ENCODE measurements around the gene LY6G5B. TPM values are rescaled to one million over a fixed set of nuclear protein-coding genes. Genes with fewer than 3 reads are reported as not detected.
"Not testable (repeated sequence)": the region's sequence is repeated elsewhere in the genome, so short reads cannot be mapped to it uniquely, and the experiment has no call there.

LY6G5B gene
- total and polyA plus RNA-seq, 2 donors from 2014 or later, result 2.5 to 15.1 TPM

GRCh38 chr6:31706599-31706998, 36.8 kb downstream of the LY6G5B start, which contains the start of gene LY6G6F:
Gene LY6G6F, plus strand, starts transcription at chr6:31706866. Its CDS starts 41 bp downstream, at chr6:31706907.
- DNase-seq, result no peak
- no peak within 1 kb of the TSS for H3K9ac ChIP-seq (ENCODE audit: low read length in 3 of 3)
- no peak for FAIRE-seq
- no peaks in the 10 kb centered on the region for H3K36me3 ChIP-seq (ENCODE audit: control insufficient read depth in 2 of 3, insufficient read depth in 3 of 3, low read length in 3 of 3)
- H3K27ac ChIP-seq (ENCODE audit: low read depth in 2 of 2, low read length in 2 of 2), result no peak within 1 kb of the TSS
- H3K4me1 ChIP-seq (ENCODE audit: control insufficient read depth in 2 of 3, insufficient read depth in 2 of 3, low read depth in 1 of 3, low read length in 3 of 3), result peaks cover 0 to 5% (median 5%) of the 10 kb centered on the region in 3 donors
- no peak for TF ChIP-seq CTCF (IDR thresholded peaks at IDR 0.05; ENCODE audit: borderline replicate concordance, extremely low read depth, insufficient read depth)
- no peaks in the 10 kb centered on the region for H3K9me3 ChIP-seq (ENCODE audit: control insufficient read depth in 2 of 3, insufficient read depth in 1 of 3, low read length in 3 of 3)
- H3K4me3 ChIP-seq (ENCODE audit: low read length in 3 of 3), result no peak within 1 kb of the TSS
- intact Hi-C loops (cut with DNase I), result no loop called here
- no peaks in the 10 kb centered on the region for H3K27me3 ChIP-seq (ENCODE audit: control insufficient read depth, insufficient read depth, low read length)

GRCh38 chr6:31707701-31708100, 37.9 kb downstream of the LY6G5B start:
- TF ChIP-seq CTCF (IDR thresholded peaks at IDR 0.05; ENCODE audit: borderline replicate concordance, extremely low read depth, insufficient read depth), result no peak
- H3K4me3 ChIP-seq (ENCODE audit: low read length in 3 of 3), result no peak overlapping the region

GRCh38 chr6:31708224-31708623, 38.4 kb downstream of the LY6G5B start:
- H3K4me3 ChIP-seq (ENCODE audit: low read length in 3 of 3), result no peak overlapping the region
- no peaks in the 10 kb centered on the region for H3K9me3 ChIP-seq (ENCODE audit: control insufficient read depth in 2 of 3, insufficient read depth in 1 of 3, low read length in 3 of 3)
- H3K4me1 ChIP-seq (ENCODE audit: control insufficient read depth in 2 of 3, insufficient read depth in 2 of 3, low read depth in 1 of 3, low read length in 3 of 3), result no peaks in the 10 kb centered on the region
- H3K36me3 ChIP-seq (ENCODE audit: control insufficient read depth in 2 of 3, insufficient read depth in 3 of 3, low read length in 3 of 3), result no peaks in the 10 kb centered on the region
- no peak overlapping the region for H3K9ac ChIP-seq (ENCODE audit: low read length in 3 of 3)
- no peak for DNase-seq
- no peak overlapping the region for H3K27ac ChIP-seq (ENCODE audit: low read depth in 2 of 2, low read length in 2 of 2)
- no peak for TF ChIP-seq CTCF (IDR thresholded peaks at IDR 0.05; ENCODE audit: borderline replicate concordance, extremely low read depth, insufficient read depth)
- FAIRE-seq, result no peak
- no peaks in the 10 kb centered on the region for H3K27me3 ChIP-seq (ENCODE audit: control insufficient read depth, insufficient read depth, low read length)
- intact Hi-C loops (cut with DNase I), result no loop called here

More at GRCh38 chr6:31707701-31708100, 37.9 kb downstream of the LY6G5B start:
- H3K4me1 ChIP-seq (ENCODE audit: control insufficient read depth in 2 of 3, insufficient read depth in 2 of 3, low read depth in 1 of 3, low read length in 3 of 3), result no peaks in the 10 kb centered on the region
- no peaks in the 10 kb centered on the region for H3K27me3 ChIP-seq (ENCODE audit: control insufficient read depth, insufficient read depth, low read length)
- H3K9ac ChIP-seq (ENCODE audit: low read length in 3 of 3), result no peak overlapping the region
- intact Hi-C loops (cut with DNase I), result no loop called here
- H3K36me3 ChIP-seq (ENCODE audit: control insufficient read depth in 2 of 3, insufficient read depth in 3 of 3, low read length in 3 of 3), result no peaks in the 10 kb centered on the region
- H3K9me3 ChIP-seq (ENCODE audit: control insufficient read depth in 2 of 3, insufficient read depth in 1 of 3, low read length in 3 of 3), result no peaks in the 10 kb centered on the region
- no peak for DNase-seq
- no peak for FAIRE-seq
- H3K27ac ChIP-seq (ENCODE audit: low read depth in 2 of 2, low read length in 2 of 2), result no peak overlapping the region

GRCh38 chr6:31709157-31709556, 39.4 kb downstream of the LY6G5B start:
- intact Hi-C loops (cut with DNase I); DNase-seq; H3K4me1 ChIP-seq (ENCODE audit: control insufficient read depth in 2 of 3, insufficient read depth in 2 of 3, low read depth in 1 of 3, low read length in 3 of 3); H3K4me3 ChIP-seq (ENCODE audit: low read length in 3 of 3); H3K36me3 ChIP-seq (ENCODE audit: control insufficient read depth in 2 of 3, insufficient read depth in 3 of 3, low read length in 3 of 3); H3K27ac ChIP-seq (ENCODE audit: low read depth in 2 of 2, low read length in 2 of 2); H3K9ac ChIP-seq (ENCODE audit: low read length in 3 of 3); H3K9me3 ChIP-seq (ENCODE audit: control insufficient read depth in 2 of 3, insufficient read depth in 1 of 3, low read length in 3 of 3); H3K27me3 ChIP-seq (ENCODE audit: control insufficient read depth, insufficient read depth, low read length); FAIRE-seq: not testable (repeated sequence)
